Measurements from ENCODE around the gene DTX1. TPM values are rescaled to one million over a fixed set of nuclear protein-coding genes. Genes with fewer than 3 reads are reported as not detected.

DTX1 gene
- total RNA-seq, 4 donors from 2014 or later = 2.4 to 8.6 (median 3.1) TPM

DNA sequence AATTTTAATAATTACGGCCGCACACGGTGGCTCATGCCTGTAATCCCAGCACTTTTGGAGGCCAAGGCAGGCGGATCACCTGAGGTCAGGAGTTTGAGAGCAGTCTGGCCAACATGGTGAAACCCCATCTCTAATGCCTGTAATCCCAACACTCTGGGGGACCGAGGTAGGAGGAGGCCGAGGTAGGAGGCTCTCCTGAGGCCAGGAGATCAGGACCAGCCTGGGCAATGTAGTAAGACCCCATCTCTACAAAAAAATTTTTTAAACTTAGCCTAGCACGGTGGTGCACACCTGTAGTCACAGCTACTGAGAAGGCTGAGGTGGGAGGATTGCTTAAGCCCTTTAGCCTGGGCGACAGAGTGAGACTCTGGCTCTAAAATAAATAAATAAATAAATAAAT is 87.4 kb downstream of the DTX1 start:
- Histone ChIP-seq H3K27ac (no peak overlapping the region), H3K27me3 (no peaks in the 10 kb centered on the region), H3K9me3 (no peaks in the 10 kb centered on the region), H3K4me3 (no peak overlapping the region), H3K36me3 (no peaks in the 10 kb centered on the region), H3K4me1 (no peaks in the 10 kb centered on the region)
- intact Hi-C loops (cut with DNase I; ENCODE audit: low total_unique reads) = no loop called here
- no peak for DNase-seq
- TF ChIP-seq CTCF (IDR thresholded peaks at IDR 0.05) (no peak), POLR2A (IDR thresholded peaks at IDR 0.05) (no peak)

DNA sequence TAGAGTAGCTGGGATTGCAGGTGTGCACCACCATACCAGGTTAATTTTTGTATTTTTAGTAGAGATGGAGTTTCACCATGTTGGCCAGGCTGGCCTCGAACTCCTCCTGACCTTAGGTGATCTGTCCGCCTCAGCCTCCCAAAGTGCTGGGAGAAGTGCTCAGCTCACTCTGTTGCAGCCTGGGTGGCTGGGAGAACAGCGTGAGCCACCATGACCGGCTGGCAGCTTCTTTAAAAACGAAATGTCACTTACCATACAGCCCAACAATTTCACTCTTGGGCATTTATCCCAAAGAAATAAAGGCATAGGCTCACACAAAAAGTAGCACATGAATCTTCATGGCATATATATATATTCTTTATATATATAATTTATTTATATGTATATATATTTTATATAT is 88.3 kb downstream of the DTX1 start:
- H3K9me3 ChIP-seq = no peaks in the 10 kb centered on the region
- TF ChIP-seq CTCF (IDR thresholded peaks at IDR 0.05) (no peak), POLR2A (IDR thresholded peaks at IDR 0.05) (no peak)
- no peak overlapping the region for H3K27ac ChIP-seq
- no peak for DNase-seq
- no peaks in the 10 kb centered on the region for H3K27me3 ChIP-seq
- no peaks in the 10 kb centered on the region for H3K4me1 ChIP-seq
- H3K4me3 ChIP-seq = no peak overlapping the region
- intact Hi-C loops (cut with DNase I; ENCODE audit: low total_unique reads) = no loop called here
- no peaks in the 10 kb centered on the region for H3K36me3 ChIP-seq

DNA sequence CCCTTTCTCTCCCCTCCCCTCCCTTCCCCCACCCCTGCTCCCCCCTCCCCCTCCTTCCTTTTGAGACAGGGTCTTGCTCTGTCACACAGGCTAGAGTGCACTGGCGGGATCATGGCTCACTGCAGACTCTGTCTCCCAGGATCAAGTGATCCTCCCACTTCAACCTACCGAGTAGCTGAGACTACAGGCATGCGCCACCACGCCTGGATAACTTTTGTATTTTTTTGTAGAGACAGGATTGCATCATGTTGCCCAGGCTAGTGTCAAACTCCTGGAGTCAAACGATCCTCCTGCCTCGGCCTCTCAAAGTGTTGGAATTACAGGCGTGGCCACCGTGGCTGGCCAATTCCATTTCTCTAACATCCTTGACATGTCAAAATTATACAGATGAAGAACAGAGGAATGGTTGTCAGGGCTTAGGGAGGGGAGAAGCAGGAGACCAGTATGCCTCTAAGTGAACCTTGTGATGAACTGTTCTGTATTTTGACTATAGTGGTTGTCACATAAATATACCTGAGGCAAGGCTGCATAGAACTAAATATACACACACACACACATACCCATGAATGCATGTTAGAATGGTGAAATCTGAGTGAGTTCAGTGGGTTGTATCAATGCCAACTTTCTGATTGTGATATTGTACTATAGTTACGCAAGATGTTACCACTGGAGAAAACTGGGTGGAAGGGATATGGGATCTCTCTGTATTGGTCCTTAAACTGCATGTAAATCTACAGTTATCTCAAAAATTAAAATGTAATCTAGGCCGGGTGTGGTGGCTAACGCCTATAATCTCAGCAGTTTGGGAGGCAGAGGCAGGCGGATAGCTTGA is 89.4 kb downstream of the DTX1 start:
- TF ChIP-seq CTCF (IDR thresholded peaks at IDR 0.05) (no peak), POLR2A (IDR thresholded peaks at IDR 0.05) (no peak)
- intact Hi-C loops (cut with DNase I; ENCODE audit: low total_unique reads) = no loop called here
- no peak for DNase-seq
- no peak overlapping the region for H3K27ac ChIP-seq
- no peaks in the 10 kb centered on the region for H3K9me3 ChIP-seq
- H3K36me3 ChIP-seq = no peaks in the 10 kb centered on the region
- H3K4me1 ChIP-seq = no peaks in the 10 kb centered on the region
- H3K4me3 ChIP-seq = no peak overlapping the region
- no peaks in the 10 kb centered on the region for H3K27me3 ChIP-seq

DNA sequence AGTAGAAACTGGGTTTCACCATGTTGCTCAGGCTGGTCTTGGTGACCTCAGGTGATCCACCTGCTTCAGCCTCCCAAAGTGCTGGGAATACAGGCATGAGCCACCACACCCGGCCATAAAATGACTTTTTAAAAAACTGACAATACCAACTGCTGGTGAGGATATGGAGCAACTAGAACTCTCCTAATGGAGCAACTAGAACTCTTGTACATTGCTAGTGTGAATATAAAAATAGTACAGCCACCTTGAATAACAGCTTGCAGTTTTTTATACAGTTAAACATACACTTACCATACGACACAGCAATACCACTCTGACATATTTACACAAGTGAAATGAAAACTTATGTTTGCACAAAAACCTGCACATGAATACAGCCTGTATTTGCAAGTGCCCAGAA is 90.5 kb downstream of the DTX1 start:
- H3K4me3 ChIP-seq = no peak overlapping the region
- H3K36me3 ChIP-seq = no peaks in the 10 kb centered on the region
- H3K4me1 ChIP-seq = no peaks in the 10 kb centered on the region
- no peak for DNase-seq
- H3K27ac ChIP-seq = no peak overlapping the region
- TF ChIP-seq CTCF (IDR thresholded peaks at IDR 0.05) (no peak), POLR2A (IDR thresholded peaks at IDR 0.05) (no peak)
- intact Hi-C loops (cut with DNase I; ENCODE audit: low total_unique reads) = no loop called here
- H3K27me3 ChIP-seq = peaks cover under 1 to 4% of the 10 kb centered on the region in 2 donors
- no peaks in the 10 kb centered on the region for H3K9me3 ChIP-seq

Other genes with a start within 250 kb of the DTX1 start
- 10 to 100 TPM in 1 of 4 donors, 1 to 10 TPM in 3; 3.8 to 19.8 (median 7.4) TPM for gene OAS1, start 149.8 kb upstream of the DTX1 start, total RNA-seq
- gene OAS3, start 118.3 kb upstream of the DTX1 start, total RNA-seq = 10 to 100 TPM in 2 of 4 donors, 1 to 10 TPM in 2; 2.1 to 22.8 (median 8.9) TPM
- 10 to 100 TPM in 2 of 4 donors, 1 to 10 TPM in 1, under 1 TPM in 1; 0.59 to 18.1 (median 6.1) TPM for gene OAS2, start 78.2 kb upstream of the DTX1 start, total RNA-seq
- 1 to 10 TPM in 1 of 4 donors, not detected in 3; 6.8 TPM for gene RASAL1, start 79.0 kb downstream of the DTX1 start, total RNA-seq
- gene CFAP73, start 93.0 kb downstream of the DTX1 start, total RNA-seq = 1 to 10 TPM in 1 of 4 donors, under 1 TPM in 1, not detected in 2; 0.67 to 2.6 TPM
- gene DDX54, start 128.7 kb downstream of the DTX1 start, total RNA-seq = 10 to 100 TPM; 36.0 to 66.5 (median 59.0) TPM
- 10 to 100 TPM in 3 of 4 donors, 1 to 10 TPM in 1; 5.0 to 19.0 (median 11.0) TPM for gene RITA1, start 129.0 kb downstream of the DTX1 start, total RNA-seq
- gene TPCN1, start 164.7 kb downstream of the DTX1 start, total RNA-seq = 10 to 100 TPM; 21.4 to 79.8 (median 52.9) TPM

Measured in uterus (tissue), 4 donors.